IPS DF 6.9 (cell line): ENCODE measurements around the gene DCLK3.

Experiments used
- DNase-seq: peaks from one replicate; pipeline ENCODE4 v3.0.0-alpha.2; 2013; ENCODE audit warnings: low read depth, low spot score
- H3K27ac ChIP-seq: one replicate; pipeline ENCODE4 v1.5.1; 2013; ENCODE audit warnings: low read length, control low read depth
- H3K27me3 ChIP-seq: 2 replicates; pipeline ENCODE4 v1.6.1; 2013; ENCODE audit warnings: mild to moderate bottlenecking, low read length; ENCODE audit not compliant: control insufficient read depth, insufficient read depth
- H3K36me3 ChIP-seq: 2 replicates; pipeline ENCODE4 v1.6.1; 2013; ENCODE audit warnings: low read length; ENCODE audit not compliant: control insufficient read depth, insufficient read depth
- H3K4me1 ChIP-seq: 2 replicates; pipeline ENCODE4 v1.6.1; 2013; ENCODE audit warnings: low read length; ENCODE audit not compliant: control insufficient read depth, insufficient read depth
- H3K4me3 ChIP-seq: 2 replicates; pipeline ENCODE4 v1.5.1; 2013; ENCODE audit warnings: mild to moderate bottlenecking, low read length
- H3K9me3 ChIP-seq: 2 replicates; pipeline ENCODE4 v1.6.1; 2013; ENCODE audit warnings: low read length, inconsistent platforms; ENCODE audit not compliant: control insufficient read depth, insufficient read depth
- WGBS: extraction: QIAGEN DNeasy Blood & Tissue Kit; methylation state at CpG from one replicate; pipeline ENCODE4 v1.1.7; 2013; ENCODE audit warnings: mixed read lengths, missing lambda C conversion rate; ENCODE audit not compliant: insufficient read length, insufficient coverage; 5-methylcytosine and 5-hydroxymethylcytosine counted together

The DCLK3 gene

DNA sequence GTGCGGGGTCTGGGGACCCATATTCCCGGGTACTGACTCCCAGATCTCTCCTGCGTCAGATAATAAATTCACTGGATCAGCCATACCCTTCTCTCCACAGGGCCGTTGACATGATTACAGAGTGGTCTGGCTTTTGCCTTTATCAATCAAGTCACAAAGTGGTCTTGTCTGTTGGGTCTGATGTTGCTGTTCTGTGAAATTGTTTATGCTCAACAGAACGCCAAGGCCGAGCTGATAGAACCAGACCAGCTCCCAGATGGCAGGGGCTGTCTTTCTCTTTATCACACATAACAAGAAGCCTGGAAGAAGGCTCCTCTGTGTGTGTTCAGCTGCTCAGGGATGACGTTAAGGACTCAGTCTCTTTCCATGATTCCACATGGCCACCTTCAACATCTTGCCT lies 751 bp upstream of the DCLK3 start:
- no peak overlapping the region for H3K4me3 ChIP-seq

GRCh38 chr3:36764704-36765038 lies 318 bp upstream of the DCLK3 start:
- no peaks in the 10 kb centered on the region for H3K9me3 ChIP-seq
- H3K4me3 ChIP-seq, result peak overlapping the region; percentile 80; the same call in 1 of the 2 replicates
- H3K27me3 ChIP-seq, result peaks cover 17% of the 10 kb centered on the region
- no peak for DNase-seq
- no peaks in the 10 kb centered on the region for H3K36me3 ChIP-seq
- H3K27ac ChIP-seq, result no peak overlapping the region
- WGBS, result no CpG with 5 or more reads among the region's 10 CpGs
- H3K4me1 ChIP-seq, result peaks cover 8% of the 10 kb centered on the region

More for the DNA sequence above, 751 bp upstream of the DCLK3 start:
- Histone ChIP-seq H3K4me1 (peaks cover 8% of the 10 kb centered on the region), H3K9me3 (no peaks in the 10 kb centered on the region), H3K36me3 (no peaks in the 10 kb centered on the region), H3K27me3 (peaks cover 17% of the 10 kb centered on the region), H3K27ac (no peak overlapping the region)
- no peak for DNase-seq
- no CpG with 5 or more reads among the region's 7 CpGs for WGBS

- WGBS, result no CpG with 5 or more reads among the region's 10 CpGs
- Histone ChIP-seq H3K27me3 (peaks cover 17% of the 10 kb centered on the region), H3K36me3 (no peaks in the 10 kb centered on the region), H3K4me3 (peak overlapping the region; percentile 80; the same call in 1 of the 2 replicates), H3K27ac (no peak overlapping the region), H3K9me3 (no peaks in the 10 kb centered on the region), H3K4me1 (peaks cover 8% of the 10 kb centered on the region)
- no peak for DNase-seq
Observed at GRCh38 chr3:36762918-36763849, 1.2 kb downstream of the DCLK3 start.

- no peaks in the 10 kb centered on the region for H3K36me3 ChIP-seq
- peaks cover 17% of the 10 kb centered on the region for H3K27me3 ChIP-seq
- no CpG with 5 or more reads among the region's 3 CpGs for WGBS
- H3K4me3 ChIP-seq, result no peak overlapping the region
- no peak overlapping the region for H3K27ac ChIP-seq
- peaks cover 8% of the 10 kb centered on the region for H3K4me1 ChIP-seq
- no peak for DNase-seq
- H3K9me3 ChIP-seq, result no peaks in the 10 kb centered on the region
Observed at GRCh38 chr3:36761779-36762178, 2.6 kb downstream of the DCLK3 start.

- Histone ChIP-seq H3K4me3 (no peak overlapping the region), H3K27ac (no peak overlapping the region), H3K9me3 (no peaks in the 10 kb centered on the region), H3K27me3 (no peaks in the 10 kb centered on the region), H3K4me1 (no peaks in the 10 kb centered on the region), H3K36me3 (no peaks in the 10 kb centered on the region)
- WGBS, result no CpG with 5 or more reads among the region's 1 CpG
- no peak for DNase-seq
Observed at GRCh38 chr3:36756269-36756668, 8.1 kb downstream of the DCLK3 start.

GRCh38 chr3:36751326-36751725 lies 13.0 kb downstream of the DCLK3 start:
- no peaks in the 10 kb centered on the region for H3K36me3 ChIP-seq
- WGBS, result no CpG with 5 or more reads among the region's 1 CpG
- no peak overlapping the region for H3K27ac ChIP-seq
- H3K27me3 ChIP-seq, result no peaks in the 10 kb centered on the region
- no peak for DNase-seq
- no peaks in the 10 kb centered on the region for H3K9me3 ChIP-seq
- no peak overlapping the region for H3K4me3 ChIP-seq
- H3K4me1 ChIP-seq, result no peaks in the 10 kb centered on the region

DNA sequence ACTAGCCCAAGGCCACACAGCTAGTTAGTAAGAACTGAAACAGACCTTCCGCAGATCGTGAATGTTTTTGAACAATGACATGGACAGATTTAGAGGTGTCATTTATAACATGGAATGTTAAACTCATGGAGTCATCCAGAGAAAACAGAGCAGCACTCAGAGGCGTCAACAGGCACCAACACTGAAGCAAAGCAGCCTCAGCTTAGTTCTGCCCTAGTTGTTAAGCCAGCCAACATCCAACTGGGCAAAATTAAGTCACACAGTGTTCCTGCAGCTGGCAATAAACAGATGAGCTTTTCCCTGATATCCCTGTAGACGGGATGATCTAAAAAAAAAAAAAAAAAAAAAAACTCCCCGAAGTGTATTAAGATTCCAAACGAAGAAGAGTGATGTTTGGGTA lies 13.6 kb downstream of the DCLK3 start:
- Histone ChIP-seq H3K9me3 (no peaks in the 10 kb centered on the region), H3K36me3 (no peaks in the 10 kb centered on the region), H3K27me3 (no peaks in the 10 kb centered on the region), H3K4me3 (no peak overlapping the region), H3K27ac (no peak overlapping the region), H3K4me1 (no peaks in the 10 kb centered on the region)
- no CpG with 5 or more reads among the region's 6 CpGs for WGBS
- DNase-seq, result no peak

GRCh38 chr3:36744763-36745162 lies 19.6 kb downstream of the DCLK3 start:
- Histone ChIP-seq H3K4me1 (no peaks in the 10 kb centered on the region), H3K9me3 (no peaks in the 10 kb centered on the region), H3K27me3 (no peaks in the 10 kb centered on the region), H3K27ac (no peak overlapping the region), H3K36me3 (no peaks in the 10 kb centered on the region), H3K4me3 (no peak overlapping the region)
- no CpG with 5 or more reads among the region's 6 CpGs for WGBS
- DNase-seq, result no peak

DNA sequence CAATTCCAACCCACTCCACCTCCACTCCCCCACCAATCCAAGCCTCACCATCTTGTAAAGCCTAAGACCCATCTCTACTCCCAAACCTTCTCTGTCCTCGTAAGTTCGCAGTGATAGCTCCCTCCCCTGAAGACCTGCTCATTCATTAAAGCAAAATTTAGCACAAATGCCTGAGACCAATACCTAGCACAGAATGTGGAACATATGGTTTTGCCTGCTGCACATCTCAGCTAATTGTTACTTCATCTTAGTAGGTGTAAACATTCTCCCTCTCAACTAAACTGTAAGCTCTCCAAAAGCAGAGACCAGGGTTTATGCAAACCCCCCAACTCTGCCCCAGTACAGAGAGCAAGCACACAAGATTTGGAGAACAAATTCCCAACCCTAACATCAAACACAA lies 20.5 kb downstream of the DCLK3 start:
- no peaks in the 10 kb centered on the region for H3K36me3 ChIP-seq
- no peak overlapping the region for H3K27ac ChIP-seq
- no peak overlapping the region for H3K4me3 ChIP-seq
- H3K9me3 ChIP-seq, result no peaks in the 10 kb centered on the region
- no CpG with 5 or more reads among the region's 2 CpGs for WGBS
- H3K4me1 ChIP-seq, result no peaks in the 10 kb centered on the region
- DNase-seq, result no peak
- H3K27me3 ChIP-seq, result no peaks in the 10 kb centered on the region

GRCh38 chr3:36741285-36741684 lies 23.1 kb downstream of the DCLK3 start:
- no peaks in the 10 kb centered on the region for H3K27me3 ChIP-seq
- no peaks in the 10 kb centered on the region for H3K36me3 ChIP-seq
- no peak overlapping the region for H3K4me3 ChIP-seq

DNA sequence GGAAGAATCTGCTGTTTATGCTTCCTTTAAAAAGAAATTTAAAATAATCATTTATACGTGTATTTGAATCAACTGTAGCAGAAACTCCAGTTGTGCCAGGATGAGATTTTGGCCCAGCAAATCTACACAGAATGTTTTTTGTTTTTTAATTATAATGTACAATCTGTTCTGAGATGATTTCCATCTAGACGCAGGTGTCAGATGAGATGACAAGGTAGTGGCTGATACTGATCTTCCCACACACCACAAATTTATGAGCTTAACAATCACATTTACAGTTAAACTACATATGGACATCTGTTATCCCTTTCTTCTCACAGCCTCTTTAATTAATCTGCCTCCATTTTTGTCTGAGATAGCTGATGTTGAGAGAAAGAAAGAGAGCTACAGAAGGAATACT lies 23.6 kb downstream of the DCLK3 start:
- Histone ChIP-seq H3K27ac (no peak overlapping the region), H3K4me1 (no peaks in the 10 kb centered on the region), H3K36me3 (no peaks in the 10 kb centered on the region), H3K9me3 (no peaks in the 10 kb centered on the region), H3K27me3 (no peaks in the 10 kb centered on the region), H3K4me3 (no peak overlapping the region)
- DNase-seq, result no peak
- WGBS, result no CpG with 5 or more reads among the region's 2 CpGs

More at GRCh38 chr3:36741285-36741684, 23.1 kb downstream of the DCLK3 start:
- Histone ChIP-seq H3K4me1 (no peaks in the 10 kb centered on the region), H3K9me3 (no peaks in the 10 kb centered on the region), H3K27ac (no peak overlapping the region)
- DNase-seq, result no peak
- no CpG with 5 or more reads among the region's 2 CpGs for WGBS
